NCI-H1417 (cell line): ENCODE data around the gene KCNG2.
"Not testable (repeated sequence)": the region's sequence is repeated elsewhere in the genome, so short reads cannot be mapped to it uniquely, and the experiment has no call there.

Source experiments
- DNase-seq, 3 experiments: peaks; one replicate each; lab custom pipeline; 2025; lab: John Stamatoyannopoulos, UW

The KCNG2 gene

DNA sequence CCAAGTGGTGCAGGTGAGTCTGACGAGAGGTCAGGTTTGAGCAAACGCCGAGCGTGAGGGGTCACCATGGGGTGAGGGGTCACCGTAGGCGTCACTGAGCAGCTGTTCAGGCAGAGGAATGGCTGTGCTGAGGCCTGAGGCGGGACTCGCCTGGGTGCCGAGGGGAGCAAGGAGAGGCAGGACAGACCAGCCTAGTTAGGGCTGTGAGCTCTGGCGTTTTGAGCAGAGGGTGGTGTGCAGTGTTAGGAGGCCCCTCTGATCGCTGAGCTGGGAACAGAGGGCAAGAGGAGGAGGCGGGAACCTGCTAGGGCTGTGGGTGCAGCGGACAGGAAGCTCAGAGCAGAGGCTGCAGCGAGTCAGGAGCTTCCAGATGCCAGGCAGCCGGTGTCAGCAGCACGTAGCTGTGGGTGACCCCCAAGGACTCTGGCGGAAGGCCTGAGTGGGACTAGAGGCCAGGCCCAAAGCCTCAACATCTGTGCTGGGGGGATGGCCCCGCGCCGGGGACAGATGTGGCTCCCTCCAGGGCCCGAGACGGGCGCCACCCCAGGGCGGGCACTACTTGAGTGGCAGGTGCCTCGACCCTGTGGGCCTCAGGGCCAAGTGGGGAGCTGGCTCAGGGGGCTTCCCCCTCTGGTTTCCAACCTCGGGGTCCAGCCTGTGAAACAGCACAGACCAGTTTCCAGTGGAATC, 55.7 kb downstream of the KCNG2 start:
- no peak for DNase-seq

DNA sequence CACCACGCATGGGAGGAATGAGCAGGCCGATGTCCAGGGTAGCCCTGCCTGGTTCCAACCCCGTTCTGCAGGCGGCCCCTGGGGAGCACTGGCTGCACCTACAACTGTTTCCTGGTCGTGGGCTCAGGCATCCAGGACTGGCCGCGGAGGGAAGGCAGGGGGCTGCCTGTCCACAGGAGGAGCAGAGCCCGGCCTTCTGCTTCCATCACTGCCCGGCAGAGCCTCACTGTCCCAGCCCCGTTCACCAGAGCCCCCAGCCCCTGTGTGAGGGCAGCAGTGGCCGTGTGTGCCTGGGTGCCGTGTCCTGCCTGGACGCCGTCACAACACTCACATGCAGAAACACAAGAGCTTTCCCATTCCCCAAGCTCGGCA, 56.2 kb downstream of the KCNG2 start:
- no peak for DNase-seq

DNA sequence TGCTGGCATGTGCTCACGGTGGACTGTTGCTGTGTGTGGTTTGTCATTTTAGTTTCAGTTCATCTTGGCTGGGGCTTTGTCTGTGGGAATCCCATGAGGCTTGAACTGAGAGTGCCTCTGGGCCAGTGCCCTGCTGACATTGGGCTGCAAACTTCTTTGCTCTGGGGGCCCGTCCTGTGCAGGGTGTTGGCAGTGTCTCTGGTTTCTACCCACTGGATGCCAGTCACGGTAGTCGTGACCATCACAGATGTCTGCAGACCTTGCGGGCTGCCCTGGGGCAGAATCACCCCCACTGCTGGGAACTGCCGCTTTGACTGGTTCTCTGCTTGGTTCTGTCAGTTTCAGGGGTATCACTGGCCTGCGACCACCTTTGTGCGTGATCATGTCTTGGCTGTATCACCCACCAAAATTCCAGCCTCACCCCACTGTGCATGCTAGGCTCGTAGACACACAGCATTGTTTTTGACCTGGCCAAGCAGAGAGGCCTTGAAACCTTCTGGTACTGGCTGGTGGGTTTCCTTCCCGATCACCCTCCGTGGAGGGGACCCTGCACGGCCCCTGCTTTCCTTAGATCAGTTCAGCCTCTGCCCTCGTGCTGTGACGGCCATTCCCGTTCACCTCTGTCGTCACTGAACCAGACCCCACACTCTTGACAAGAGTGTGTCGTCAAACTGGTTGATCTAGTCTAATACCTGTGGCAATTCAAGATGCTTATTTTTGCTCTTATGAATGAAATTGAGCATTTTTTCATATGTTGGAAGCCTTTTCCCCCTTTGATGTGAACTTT, 57.6 kb downstream of the KCNG2 start:
- no peak for DNase-seq

- DNase-seq = peak; percentile 1 to 83 (median 69)
Observed at GRCh38 chr18:79856119-79857007, 58.6 kb downstream of the KCNG2 start.

- peak in 2 of 3 experiments; percentile 48 to 62 for DNase-seq
Observed at GRCh38 chr18:79857082-79857671, 59.4 kb downstream of the KCNG2 start.

GRCh38 chr18:79859314-79859713, 61.6 kb downstream of the KCNG2 start:
- no peak for DNase-seq

GRCh38 chr18:79861687-79862086, 63.9 kb downstream of the KCNG2 start:
- DNase-seq = no peak

GRCh38 chr18:79862562-79862961, 64.8 kb downstream of the KCNG2 start:
- DNase-seq = no peak

- no peak for DNase-seq
Observed at GRCh38 chr18:79863161-79864005, 65.6 kb downstream of the KCNG2 start.

DNA sequence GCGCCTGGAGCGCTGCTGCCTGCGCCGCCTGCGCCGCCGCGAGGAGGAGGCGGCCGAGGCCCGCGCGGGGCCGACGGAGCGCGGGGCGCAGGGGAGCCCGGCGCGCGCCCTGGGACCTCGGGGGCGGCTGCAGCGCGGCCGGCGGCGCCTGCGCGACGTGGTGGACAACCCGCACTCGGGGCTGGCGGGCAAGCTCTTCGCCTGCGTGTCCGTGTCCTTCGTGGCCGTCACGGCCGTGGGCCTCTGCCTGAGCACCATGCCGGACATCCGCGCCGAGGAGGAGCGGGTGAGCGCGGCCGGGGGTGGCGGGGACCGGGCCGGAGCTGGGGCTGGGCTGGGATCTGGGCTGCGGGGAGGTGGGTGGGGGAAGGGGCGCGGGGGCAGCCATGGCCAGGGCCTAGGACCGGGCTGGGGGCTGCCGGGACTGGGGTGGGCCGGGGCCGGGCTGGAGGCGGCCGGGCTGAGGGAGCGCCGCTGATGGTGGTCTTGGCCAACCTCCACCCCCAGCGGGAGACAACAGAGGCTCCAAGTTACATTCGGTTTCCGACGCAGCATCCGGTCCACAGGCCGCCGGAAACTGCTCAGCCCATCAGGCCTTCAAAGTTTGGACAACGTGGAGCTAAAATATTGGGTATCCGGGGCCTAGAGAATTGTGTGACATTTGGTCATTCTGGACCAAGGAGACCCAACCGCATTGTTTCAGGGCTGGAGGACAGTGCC, 66.4 kb downstream of the KCNG2 start:
- DNase-seq = no peak

- DNase-seq = not testable (repeated sequence)
Observed at GRCh38 chr18:79864955-79865354, 67.2 kb downstream of the KCNG2 start.

- DNase-seq = not testable (repeated sequence)
Observed at GRCh38 chr18:79865951-79866350, 68.2 kb downstream of the KCNG2 start.

DNA sequence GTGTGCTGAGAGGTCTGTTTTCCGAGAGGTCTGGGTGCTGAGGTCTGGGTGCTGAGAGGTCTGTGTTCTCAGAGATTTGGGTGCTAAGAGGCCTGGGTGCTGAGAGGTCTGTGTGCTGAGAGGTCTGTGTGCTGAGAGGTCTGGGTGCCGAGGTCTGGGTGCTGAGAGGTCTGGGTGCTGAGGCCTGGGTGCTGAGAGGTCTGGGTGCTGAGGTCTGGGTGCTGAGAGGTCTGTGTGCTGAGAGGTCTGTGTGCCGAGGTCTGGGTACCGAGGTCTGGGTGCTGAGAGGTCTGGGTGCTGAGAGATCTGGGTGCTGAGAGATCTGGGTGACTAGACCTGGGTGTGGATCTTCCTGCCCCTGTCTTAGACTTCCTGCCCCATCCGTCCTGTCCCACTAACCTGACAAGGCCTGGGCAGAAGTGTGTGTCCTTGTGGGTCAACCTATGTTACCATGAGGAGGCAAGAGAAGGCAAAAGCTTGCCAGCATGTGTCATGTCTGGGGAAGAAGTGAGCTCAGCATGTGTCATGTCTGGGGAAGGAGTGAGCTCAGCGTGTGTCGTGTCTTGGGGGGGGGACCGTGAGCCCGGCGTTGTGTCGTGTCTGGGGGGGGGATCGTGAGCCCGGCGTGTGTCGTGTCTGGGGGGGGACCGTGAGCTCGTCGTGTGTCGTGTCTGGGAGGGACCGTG, 69.3 kb downstream of the KCNG2 start:
- DNase-seq = no peak

- DNase-seq = no peak
Observed at GRCh38 chr18:79867666-79868065, 69.9 kb downstream of the KCNG2 start.

- no peak for DNase-seq
Observed at GRCh38 chr18:79868168-79868784, 70.5 kb downstream of the KCNG2 start.

DNA sequence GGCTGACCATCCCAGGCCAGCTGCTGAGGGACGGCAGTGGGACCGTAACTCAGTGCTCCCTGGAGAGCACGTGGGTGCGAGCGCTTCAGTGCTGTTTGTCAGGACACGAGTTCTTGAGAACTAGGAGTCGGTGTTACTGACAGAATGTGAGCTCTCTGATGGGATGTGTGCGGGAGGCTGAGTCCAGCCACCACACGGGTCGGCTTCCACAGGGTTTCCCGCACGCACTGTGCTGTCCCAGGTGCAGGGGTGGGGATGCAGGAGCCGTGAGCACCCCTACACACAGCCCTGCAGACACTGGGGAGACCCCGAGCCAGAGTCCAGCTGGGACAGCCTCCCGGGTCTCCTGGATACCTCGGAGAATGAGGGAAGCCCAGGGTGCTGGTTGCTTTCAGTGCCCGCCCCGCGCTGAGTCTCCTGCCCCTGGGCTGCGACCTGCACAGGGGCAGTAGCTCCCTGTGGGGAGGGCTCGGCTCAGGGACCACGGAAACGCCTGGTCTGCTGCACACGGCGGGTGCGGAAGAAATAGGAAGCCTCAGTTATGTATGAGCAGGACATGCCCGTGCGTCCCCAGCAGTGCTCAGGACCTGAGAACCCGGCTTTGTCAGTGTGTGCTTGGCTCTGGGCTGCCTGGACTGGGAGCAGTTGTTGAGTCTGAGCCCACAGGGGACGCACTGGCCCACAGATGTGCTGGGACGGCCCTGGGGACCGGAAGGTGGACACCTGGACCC, 71.2 kb downstream of the KCNG2 start:
- no peak for DNase-seq

GRCh38 chr18:79869591-79870300, 72.0 kb downstream of the KCNG2 start:
- no peak for DNase-seq
